Tibial nerve (tissue), 4 donors: ENCODE results near the gene IL25. TPM values are rescaled to one million over a fixed set of nuclear protein-coding genes. Genes with fewer than 3 reads are reported as not detected.
"Not testable (repeated sequence)": the region's sequence is repeated elsewhere in the genome, so short reads cannot be mapped to it uniquely, and the experiment has no call there.

Experiments
- DNase-seq, 2 donors: peaks; one replicate each; pipeline ENCODE4 v3.0.0-alpha.2; 2019; ENCODE audit warnings: low spot score in 2 of 2
- H3K27ac ChIP-seq, 4 donors: fragments of 200-600 bp; sonication (generic) in 3 of 4; one replicate each; pipeline ENCODE4 v1.5.1; 2017 to 2019; ENCODE audit warnings: mild to moderate bottlenecking in 1 of 4
- H3K27me3 ChIP-seq, 2 donors: fragments of 200-600 bp; sonication (generic) in 1 of 2; one replicate each; pipeline versions ENCODE4 v1.5.1 to v1.6.0; 2017 to 2019
- H3K36me3 ChIP-seq, 3 donors: fragments of 200-600 bp; sonication (generic); one replicate each; pipeline ENCODE4 v1.5.1; 2018 to 2019
- H3K4me1 ChIP-seq, 4 donors: fragments of 200-600 bp; sonication (generic) in 3 of 4; one replicate each; pipeline ENCODE4 v1.5.1; 2017 to 2019
- H3K4me3 ChIP-seq, 4 donors: fragments of 200-600 bp; sonication (generic) in 3 of 4; one replicate each; pipeline ENCODE4 v1.5.1; 2017 to 2019; ENCODE audit warnings: mild to moderate bottlenecking in 1 of 4, moderate library complexity in 1 of 4
- H3K9me3 ChIP-seq, 4 donors: fragments of 200-600 bp; sonication (generic) in 3 of 4; one replicate each; pipeline ENCODE4 v1.5.1; 2017 to 2019
- EP300 ChIP-seq, 2 donors: sonication (generic); formaldehyde crosslinking; IDR thresholded peaks; one replicate each; pipeline ENCODE4 v1.6.1; 2017; ENCODE audit warnings: antibody characterized with exemption in 2 of 2, mild to moderate bottlenecking in 1 of 2
- POLR2A ChIP-seq, 2 donors: fragments of 450-650 bp; IDR thresholded peaks; one replicate each; pipeline ENCODE4 v1.6.1; 2017; ENCODE audit warnings: antibody characterized with exemption in 2 of 2, mild to moderate bottlenecking in 2 of 2, moderate library complexity in 2 of 2
- WGBS, 2 donors: methylation state at CpG; one replicate each; pipeline ENCODE4 v1.1.5; 2018; 5-methylcytosine and 5-hydroxymethylcytosine counted together
- total RNA-seq, 4 donors: library from RNA; depleted of rRNA; stranded (reverse); fragments of >200 nt; gene quantifications; one replicate each; pipeline ENCODE4 v1.1.0, GENCODE V29; 2016
- TF ChIP-seq, protein P1 (sequence below), 5 experiments: fragments of 200-600 bp in 3 of 5; fragments of 450-650 bp in 2 of 5; sonication (generic) in 3 of 5; IDR thresholded peaks; one replicate each; pipeline ENCODE4 v1.5.1; 2016 to 2019; ENCODE audit warnings: antibody characterized with exemption in 5 of 5, mild to moderate bottlenecking in 3 of 5, moderate library complexity in 2 of 5

IL25 gene
- total RNA-seq, 4 donors from 2014 or later = not detected

DNA sequence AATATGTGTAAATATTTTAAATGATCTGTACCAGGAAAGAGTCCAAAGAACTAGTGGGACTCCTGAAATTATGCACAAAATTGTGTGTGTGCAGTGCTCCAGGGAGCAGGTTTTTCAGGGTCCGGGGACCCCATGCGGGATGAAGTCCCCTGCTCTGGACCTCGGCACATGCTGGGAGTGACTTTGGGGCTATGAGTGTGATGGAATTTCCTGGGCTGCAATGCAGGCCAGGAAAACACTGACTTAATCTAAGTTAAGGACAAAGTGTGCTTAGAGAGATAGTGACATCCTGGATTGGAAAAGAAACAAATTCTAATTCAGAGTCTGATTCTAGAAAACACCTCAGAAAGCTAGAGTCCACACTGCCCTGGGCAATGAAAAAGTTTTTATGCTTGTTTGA, 41.6 kb downstream of the IL25 start:
- DNase-seq = no peak
- no peaks in the 10 kb centered on the region for H3K36me3 ChIP-seq
- H3K27me3 ChIP-seq = no peaks in the 10 kb centered on the region
- H3K4me3 ChIP-seq = no peak overlapping the region
- WGBS, 2 donors = 38 to 51% methylated on average over 3 of the region's 3 CpGs
- no peaks in the 10 kb centered on the region for H3K4me1 ChIP-seq
- no peak overlapping the region for H3K27ac ChIP-seq
- no peak for TF ChIP-seq EP300 (IDR thresholded peaks at IDR 0.05)
- TF ChIP-seq, protein P1, sequence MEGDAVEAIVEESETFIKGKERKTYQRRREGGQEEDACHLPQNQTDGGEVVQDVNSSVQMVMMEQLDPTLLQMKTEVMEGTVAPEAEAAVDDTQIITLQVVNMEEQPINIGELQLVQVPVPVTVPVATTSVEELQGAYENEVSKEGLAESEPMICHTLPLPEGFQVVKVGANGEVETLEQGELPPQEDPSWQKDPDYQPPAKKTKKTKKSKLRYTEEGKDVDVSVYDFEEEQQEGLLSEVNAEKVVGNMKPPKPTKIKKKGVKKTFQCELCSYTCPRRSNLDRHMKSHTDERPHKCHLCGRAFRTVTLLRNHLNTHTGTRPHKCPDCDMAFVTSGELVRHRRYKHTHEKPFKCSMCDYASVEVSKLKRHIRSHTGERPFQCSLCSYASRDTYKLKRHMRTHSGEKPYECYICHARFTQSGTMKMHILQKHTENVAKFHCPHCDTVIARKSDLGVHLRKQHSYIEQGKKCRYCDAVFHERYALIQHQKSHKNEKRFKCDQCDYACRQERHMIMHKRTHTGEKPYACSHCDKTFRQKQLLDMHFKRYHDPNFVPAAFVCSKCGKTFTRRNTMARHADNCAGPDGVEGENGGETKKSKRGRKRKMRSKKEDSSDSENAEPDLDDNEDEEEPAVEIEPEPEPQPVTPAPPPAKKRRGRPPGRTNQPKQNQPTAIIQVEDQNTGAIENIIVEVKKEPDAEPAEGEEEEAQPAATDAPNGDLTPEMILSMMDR (IDR thresholded peaks at IDR 0.05) = no peak
- no peak for TF ChIP-seq POLR2A (IDR thresholded peaks at IDR 0.05)
- H3K9me3 ChIP-seq = no peaks in the 10 kb centered on the region

DNA sequence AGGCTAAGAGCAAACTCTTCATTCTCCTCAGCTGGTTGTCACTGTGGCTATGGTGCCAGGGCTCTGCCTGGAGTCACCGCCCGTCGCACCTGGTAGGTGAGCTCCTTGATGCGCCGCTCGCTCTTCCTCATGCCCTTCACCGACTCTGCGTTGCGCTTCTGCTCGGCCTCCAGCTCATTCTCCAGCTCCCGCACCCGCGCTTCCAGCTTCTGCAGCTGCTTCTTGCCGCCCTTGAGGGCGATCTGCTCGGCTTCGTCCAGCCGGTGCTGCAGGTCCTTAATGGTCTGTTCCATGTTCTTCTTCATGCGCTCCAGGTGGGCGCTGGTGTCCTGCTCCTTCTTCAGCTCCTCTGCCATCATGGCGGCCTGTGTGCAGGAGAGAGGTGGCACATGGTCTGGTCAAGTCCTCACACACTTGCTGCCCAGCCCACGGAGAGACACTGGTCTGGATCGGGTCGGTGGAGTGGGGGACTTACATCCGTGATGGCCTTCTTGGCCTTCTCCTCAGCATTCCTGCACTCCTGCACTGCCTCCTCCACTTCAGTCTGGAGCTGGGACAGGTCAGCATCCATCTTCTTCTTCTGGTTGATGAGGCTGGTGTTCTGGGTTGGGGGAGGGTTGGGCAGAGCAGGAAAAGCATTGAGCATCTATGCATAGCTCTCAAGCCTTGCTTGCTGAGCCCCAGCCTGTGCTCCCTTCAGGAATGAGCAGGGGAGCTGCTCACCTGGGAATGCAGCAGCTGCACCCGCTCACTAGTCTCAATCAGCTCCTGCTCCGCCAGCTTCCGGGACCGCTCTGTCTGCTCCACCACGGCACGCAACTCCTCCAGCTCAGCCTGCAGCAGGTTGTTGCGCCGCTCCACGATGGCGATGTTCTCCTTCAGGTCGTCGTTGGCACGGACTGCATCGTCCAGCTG, 42.6 kb downstream of the IL25 start:
- no peaks in the 10 kb centered on the region for H3K36me3 ChIP-seq
- H3K4me1 ChIP-seq = no peaks in the 10 kb centered on the region
- no peak overlapping the region for H3K4me3 ChIP-seq
- DNase-seq = no peak
- H3K27me3 ChIP-seq = no peaks in the 10 kb centered on the region
- WGBS, 2 donors = 93% methylated on average over 39 of the region's 39 CpGs
- H3K9me3 ChIP-seq = no peaks in the 10 kb centered on the region
- no peak overlapping the region for H3K27ac ChIP-seq
- TF ChIP-seq POLR2A (IDR thresholded peaks at IDR 0.05) (no peak), EP300 (IDR thresholded peaks at IDR 0.05) (no peak)
- TF ChIP-seq, protein P1 (IDR thresholded peaks at IDR 0.05) = no peak

DNA sequence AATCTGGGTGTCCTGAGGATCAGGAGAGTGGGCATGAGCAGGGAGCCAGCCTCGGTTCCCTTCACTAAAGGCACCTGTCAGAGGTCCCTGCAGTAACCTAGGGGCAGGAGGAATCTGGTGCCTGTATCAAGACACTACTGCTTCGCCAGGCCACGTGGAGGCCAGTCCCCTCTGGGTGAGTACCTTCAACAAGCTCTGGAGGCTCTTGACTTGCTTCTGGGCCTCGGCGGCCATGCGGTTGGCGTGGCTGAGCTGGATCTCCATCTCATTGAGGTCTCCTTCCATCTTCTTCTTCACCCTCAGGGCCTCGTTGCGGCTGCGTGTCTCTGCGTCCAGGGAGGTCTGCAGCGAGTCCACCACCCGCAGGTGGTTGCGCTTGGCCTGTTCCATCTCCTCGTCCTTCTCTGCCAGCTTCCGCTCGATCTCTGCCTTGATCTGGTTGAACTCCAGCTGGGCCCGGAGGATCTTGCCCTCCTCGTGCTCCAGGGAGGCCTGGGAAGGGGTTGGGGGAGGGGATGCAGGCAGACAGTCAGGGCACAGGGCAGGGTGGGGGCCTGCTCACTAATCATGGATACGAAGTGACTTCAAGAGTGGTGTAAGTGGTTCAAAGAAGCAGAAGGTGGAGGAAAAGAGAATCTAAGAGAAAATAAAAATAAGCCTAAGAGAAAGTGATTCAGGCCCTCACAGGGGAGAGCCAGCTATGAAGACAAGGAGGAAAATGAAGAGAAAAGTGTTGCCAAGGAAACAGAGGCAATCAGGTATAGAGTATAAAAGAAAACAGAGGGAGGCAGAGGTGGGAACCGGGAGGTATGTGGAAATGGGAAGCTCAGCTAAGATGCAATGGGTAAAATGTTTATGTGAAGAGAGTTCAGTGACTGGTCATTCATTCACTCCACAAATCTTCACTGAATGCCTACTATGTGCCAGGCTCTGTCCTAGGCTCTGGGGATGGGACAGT, 43.5 kb downstream of the IL25 start:
- Histone ChIP-seq H3K4me3 (no peak overlapping the region), H3K27ac (no peak overlapping the region), H3K27me3 (no peaks in the 10 kb centered on the region), H3K36me3 (no peaks in the 10 kb centered on the region), H3K9me3 (no peaks in the 10 kb centered on the region), H3K4me1 (no peaks in the 10 kb centered on the region)
- 78 to 82% methylated on average over 21 of the region's 21 CpGs for WGBS, 2 donors
- no peak for DNase-seq
- no peak for TF ChIP-seq EP300 (IDR thresholded peaks at IDR 0.05)
- no peak for TF ChIP-seq POLR2A (IDR thresholded peaks at IDR 0.05)
- TF ChIP-seq, protein P1 (IDR thresholded peaks at IDR 0.05) = no peak

DNA sequence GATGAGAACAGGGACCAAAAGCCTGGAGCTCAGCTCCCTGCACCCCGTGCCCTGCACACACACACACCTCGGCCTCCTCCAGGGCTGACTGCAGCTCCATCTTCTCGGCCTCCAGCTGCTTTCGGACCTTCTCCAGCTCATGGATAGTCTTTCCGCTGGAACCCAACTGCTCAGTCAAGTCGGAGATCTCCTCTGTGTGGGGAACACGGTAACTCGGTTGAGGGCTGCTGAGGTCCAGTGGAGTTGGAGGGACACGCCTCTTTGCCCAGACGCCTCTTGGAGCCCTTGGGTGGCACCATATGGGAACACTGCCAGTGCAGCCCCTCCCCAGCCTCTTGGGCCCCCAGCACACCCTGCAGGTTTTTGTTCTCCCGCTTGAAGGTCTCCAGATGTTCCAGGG, 44.2 kb downstream of the IL25 start:
- no peak for DNase-seq
- 79 to 91% methylated on average over 11 of the region's 11 CpGs for WGBS, 2 donors
- no peak overlapping the region for H3K27ac ChIP-seq
- no peaks in the 10 kb centered on the region for H3K4me1 ChIP-seq
- H3K9me3 ChIP-seq = no peaks in the 10 kb centered on the region
- no peaks in the 10 kb centered on the region for H3K27me3 ChIP-seq
- no peak overlapping the region for H3K4me3 ChIP-seq
- no peaks in the 10 kb centered on the region for H3K36me3 ChIP-seq
- TF ChIP-seq EP300 (IDR thresholded peaks at IDR 0.05) (no peak), POLR2A (IDR thresholded peaks at IDR 0.05) (no peak)
- TF ChIP-seq, protein P1 (IDR thresholded peaks at IDR 0.05) = no peak

DNA sequence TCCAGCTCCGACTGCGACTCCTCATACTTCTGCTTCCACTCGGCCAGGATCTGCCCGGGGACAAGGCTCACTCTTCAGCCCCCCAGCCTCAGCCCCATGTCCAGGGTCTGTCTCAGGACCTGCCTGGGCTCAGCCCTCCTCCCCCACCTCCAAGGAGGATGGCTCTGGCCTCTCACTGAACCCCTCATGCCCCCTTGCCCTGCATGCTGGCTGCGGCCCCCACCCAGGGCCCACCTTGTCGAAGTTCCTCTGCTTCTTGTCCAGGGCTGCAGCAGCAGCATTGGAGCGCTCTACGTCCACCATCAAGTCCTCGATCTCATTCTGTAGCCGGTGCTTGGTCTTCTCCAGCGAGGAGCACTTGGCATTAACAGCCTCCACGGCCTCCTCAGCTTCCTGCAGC, 44.7 kb downstream of the IL25 start:
- not testable (repeated sequence) for H3K27ac ChIP-seq, H3K4me3 ChIP-seq, H3K9me3 ChIP-seq, H3K27me3 ChIP-seq, H3K4me1 ChIP-seq, DNase-seq, H3K36me3 ChIP-seq
- 86 to 90% methylated on average over 12 of the region's 12 CpGs for WGBS, 2 donors
